ENCODE measurements around the gene ARHGAP42. TPM values are rescaled to one million over a fixed set of nuclear protein-coding genes. Genes with fewer than 3 reads are reported as not detected.

ARHGAP42 gene
- total RNA-seq, 1 donor from 2014 or later = 0.16 TPM

DNA sequence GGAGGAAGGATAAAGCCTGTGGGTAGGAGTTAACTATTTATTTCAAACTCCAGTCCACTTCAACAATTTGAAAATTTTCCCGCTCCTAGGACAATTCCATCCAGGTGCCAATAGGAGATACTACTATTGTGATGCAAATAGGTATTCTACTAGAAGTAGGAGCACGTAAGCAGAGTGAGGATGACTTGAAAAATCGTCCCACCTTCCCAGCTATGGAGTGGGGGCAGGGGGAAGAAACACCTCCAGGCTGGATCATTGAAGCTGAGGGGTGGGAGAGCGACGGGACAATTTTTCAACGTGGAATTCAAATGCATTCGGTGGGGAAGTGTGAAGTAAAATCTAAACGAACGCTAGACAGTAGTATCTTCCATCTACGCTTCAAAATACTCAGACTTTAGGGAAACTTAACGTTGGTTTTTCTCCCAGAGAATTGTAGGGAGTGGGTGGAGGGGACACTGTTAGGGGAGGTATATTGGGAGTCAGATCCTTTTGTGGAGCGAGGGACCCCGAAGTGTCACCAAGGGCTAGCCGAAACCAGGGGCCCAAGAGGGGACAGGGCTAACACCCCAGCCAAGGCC lies 523 bp upstream of the ARHGAP42 start:
- DNase-seq (ENCODE audit: low spot score) = no peak
- peaks cover 31% of the 10 kb centered on the region for H3K27me3 Mint-ChIP-seq (ENCODE audit: low read depth)
- no peaks in the 10 kb centered on the region for H3K9me3 Mint-ChIP-seq
- no peaks in the 10 kb centered on the region for H3K36me3 Mint-ChIP-seq (ENCODE audit: low read depth)
- peaks cover 4% of the 10 kb centered on the region for H3K4me1 Mint-ChIP-seq (ENCODE audit: low read depth)
- no peak overlapping the region for H3K27ac Mint-ChIP-seq
- H3K4me3 Mint-ChIP-seq (ENCODE audit: low read depth) = peak overlapping the region; percentile 77
- intact Hi-C loops (cut with micrococcal nuclease) = loop anchor here (5.0 kb wide), 1 partner anchor 241 kb away; no protein-coding TSS in a partner anchor

DNA sequence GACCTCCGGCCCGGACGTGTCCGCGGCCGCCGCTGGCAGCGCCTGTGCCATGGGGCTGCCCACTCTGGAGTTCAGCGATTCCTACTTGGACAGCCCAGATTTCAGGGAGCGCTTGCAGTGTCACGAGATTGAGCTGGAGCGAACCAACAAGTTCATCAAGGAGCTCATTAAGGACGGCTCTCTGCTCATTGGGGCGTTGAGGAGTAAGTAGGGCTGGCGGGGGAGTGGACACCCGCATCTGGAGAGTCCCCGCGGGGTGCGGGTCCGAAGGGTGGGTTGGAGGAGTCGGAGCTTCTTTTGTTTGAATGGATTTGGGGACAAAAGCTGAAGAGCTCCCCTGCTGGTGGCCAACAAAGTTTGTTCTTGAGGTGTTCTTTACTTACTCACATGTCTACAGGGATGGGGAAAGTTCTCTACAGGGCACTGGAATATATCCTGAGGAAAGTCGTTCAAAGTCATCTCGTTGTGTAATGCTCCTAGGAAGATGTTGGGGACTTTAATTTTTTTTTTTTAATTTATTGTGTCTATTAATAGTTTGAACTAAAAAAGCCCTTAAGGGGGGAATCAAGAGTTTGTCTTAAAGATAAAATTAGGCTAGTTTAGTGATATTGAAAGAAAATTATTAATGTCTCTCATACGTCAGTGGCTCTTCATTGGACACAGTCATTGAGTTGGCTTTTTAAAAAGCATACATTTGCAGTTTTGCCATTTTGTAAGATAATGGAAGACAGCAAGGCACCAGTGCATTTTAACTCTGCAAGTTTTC lies 725 bp downstream of the ARHGAP42 start:
- H3K4me1 Mint-ChIP-seq (ENCODE audit: low read depth) = peaks cover 4% of the 10 kb centered on the region
- H3K9me3 Mint-ChIP-seq = no peaks in the 10 kb centered on the region
- DNase-seq (ENCODE audit: low spot score) = peak; percentile 9
- H3K27me3 Mint-ChIP-seq (ENCODE audit: low read depth) = peaks cover 31% of the 10 kb centered on the region
- peak overlapping the region; percentile 78 for H3K4me3 Mint-ChIP-seq (ENCODE audit: low read depth)
- H3K36me3 Mint-ChIP-seq (ENCODE audit: low read depth) = no peaks in the 10 kb centered on the region
- intact Hi-C loops (cut with micrococcal nuclease) = loop anchor here (5.0 kb wide), 1 partner anchor 239 kb away; no protein-coding TSS in a partner anchor
- no peak overlapping the region for H3K27ac Mint-ChIP-seq

DNA sequence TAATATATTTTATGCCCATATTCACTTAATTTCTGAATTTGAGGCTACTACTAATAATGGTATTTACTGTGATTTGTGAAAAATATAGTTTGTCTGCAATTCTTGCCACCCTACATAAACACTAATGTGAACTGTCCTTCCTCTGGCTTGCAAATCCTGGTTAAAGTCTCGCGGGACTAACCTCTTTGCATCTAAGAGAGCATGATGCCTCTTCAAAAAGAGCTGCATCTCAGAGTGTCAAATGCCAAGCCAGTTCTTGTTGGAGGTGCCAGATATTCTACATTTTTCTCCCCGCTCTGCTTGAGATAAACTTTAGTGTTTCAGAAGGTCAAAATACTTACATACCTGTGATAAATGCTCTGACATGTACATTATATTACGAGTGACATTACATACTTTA lies 2.1 kb downstream of the ARHGAP42 start:
- intact Hi-C loops (cut with micrococcal nuclease) = loop anchor here (5.0 kb wide), 1 partner anchor 238 kb away; no protein-coding TSS in a partner anchor
- no peaks in the 10 kb centered on the region for H3K36me3 Mint-ChIP-seq (ENCODE audit: low read depth)
- no peaks in the 10 kb centered on the region for H3K9me3 Mint-ChIP-seq
- no peak overlapping the region for H3K4me3 Mint-ChIP-seq (ENCODE audit: low read depth)
- peaks cover 31% of the 10 kb centered on the region for H3K27me3 Mint-ChIP-seq (ENCODE audit: low read depth)
- peaks cover 4% of the 10 kb centered on the region for H3K4me1 Mint-ChIP-seq (ENCODE audit: low read depth)
- DNase-seq (ENCODE audit: low spot score) = no peak
- no peak overlapping the region for H3K27ac Mint-ChIP-seq

DNA sequence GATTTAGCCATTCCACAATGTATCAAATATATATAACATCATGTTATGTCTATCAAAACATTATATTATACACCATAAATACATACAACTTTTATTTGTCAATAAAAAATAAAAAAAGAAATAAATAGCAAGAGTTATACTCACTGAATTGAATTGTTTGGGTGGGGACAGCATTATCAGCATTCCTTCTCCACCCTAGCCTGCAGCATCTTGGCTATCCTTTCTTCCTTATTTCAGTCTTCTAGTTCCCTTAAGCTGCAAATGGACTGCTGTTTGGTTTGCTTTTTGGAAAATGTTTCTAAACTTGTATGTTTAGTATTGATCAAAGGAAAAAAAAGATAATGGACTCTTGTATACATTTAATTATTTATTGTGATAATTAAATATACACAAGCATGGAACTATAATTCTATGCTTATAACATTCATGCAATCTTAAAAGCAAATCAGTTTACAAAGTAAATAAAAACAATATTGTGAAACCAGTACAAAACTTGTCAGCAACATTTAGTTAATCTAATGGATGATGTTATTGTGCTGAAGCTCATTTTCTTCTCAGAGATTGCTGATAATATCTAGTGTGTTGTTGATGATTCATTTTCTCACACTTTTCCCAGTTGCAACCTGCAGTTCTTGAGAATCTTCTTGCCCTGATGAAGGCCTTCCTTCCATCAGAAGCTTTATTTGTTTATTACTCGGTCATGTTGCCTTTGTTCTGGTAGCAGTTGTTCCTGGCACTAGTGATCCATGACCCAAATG lies 5.0 kb downstream of the ARHGAP42 start:
- no peaks in the 10 kb centered on the region for H3K9me3 Mint-ChIP-seq
- H3K4me3 Mint-ChIP-seq (ENCODE audit: low read depth) = no peak overlapping the region
- intact Hi-C loops (cut with micrococcal nuclease) = no loop called here
- no peak overlapping the region for H3K27ac Mint-ChIP-seq
- no peak for DNase-seq (ENCODE audit: low spot score)
- H3K36me3 Mint-ChIP-seq (ENCODE audit: low read depth) = no peaks in the 10 kb centered on the region
- H3K27me3 Mint-ChIP-seq (ENCODE audit: low read depth) = peaks cover 17% of the 10 kb centered on the region
- peaks cover 4% of the 10 kb centered on the region for H3K4me1 Mint-ChIP-seq (ENCODE audit: low read depth)

DNA sequence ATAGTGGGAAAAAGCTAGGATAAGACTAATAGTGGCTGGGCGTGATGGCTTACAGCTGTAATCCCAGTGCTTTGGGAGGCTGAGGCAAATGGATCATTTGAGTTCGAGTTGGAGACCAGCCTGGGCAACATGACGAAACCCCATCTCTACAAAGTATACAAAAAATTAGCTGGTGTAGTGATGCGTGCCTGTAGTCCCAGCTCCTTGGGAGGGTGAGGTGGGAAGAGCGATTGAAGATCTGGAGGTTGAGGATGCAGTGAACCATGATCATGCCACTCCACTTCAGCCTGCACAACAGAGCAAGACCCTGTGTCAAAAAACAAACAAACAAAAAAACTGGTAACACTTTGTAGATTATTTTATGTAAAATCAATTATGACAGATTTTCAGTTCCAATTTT lies 8.8 kb downstream of the ARHGAP42 start:
- no peak for DNase-seq (ENCODE audit: low spot score)
- no peaks in the 10 kb centered on the region for H3K27me3 Mint-ChIP-seq (ENCODE audit: low read depth)
- intact Hi-C loops (cut with micrococcal nuclease) = no loop called here
- H3K36me3 Mint-ChIP-seq (ENCODE audit: low read depth) = no peaks in the 10 kb centered on the region
- H3K9me3 Mint-ChIP-seq = no peaks in the 10 kb centered on the region
- no peak overlapping the region for H3K27ac Mint-ChIP-seq
- H3K4me1 Mint-ChIP-seq (ENCODE audit: low read depth) = no peaks in the 10 kb centered on the region
- H3K4me3 Mint-ChIP-seq (ENCODE audit: low read depth) = no peak overlapping the region

DNA sequence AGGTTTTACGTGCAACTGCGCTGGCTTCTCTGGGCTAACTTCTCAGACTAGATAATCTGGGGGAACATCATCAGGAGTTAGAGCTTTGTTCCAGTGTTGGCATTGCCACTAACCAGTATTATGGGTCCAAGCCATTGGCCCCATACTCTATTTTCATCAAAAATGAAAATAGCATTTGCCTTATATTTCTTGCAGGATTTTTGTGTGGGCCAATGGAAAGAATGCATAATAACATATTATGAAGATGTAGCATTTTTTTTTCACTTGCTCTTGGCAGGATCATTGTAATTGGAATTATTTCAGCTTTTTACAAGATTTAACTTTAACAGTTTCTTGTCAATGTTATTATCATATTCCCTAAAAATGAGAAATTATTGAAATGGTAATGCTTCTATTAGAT lies 16.1 kb downstream of the ARHGAP42 start:
- H3K4me3 Mint-ChIP-seq (ENCODE audit: low read depth) = no peak overlapping the region
- H3K27ac Mint-ChIP-seq = no peak overlapping the region
- H3K4me1 Mint-ChIP-seq (ENCODE audit: low read depth) = no peaks in the 10 kb centered on the region
- H3K27me3 Mint-ChIP-seq (ENCODE audit: low read depth) = no peaks in the 10 kb centered on the region
- H3K36me3 Mint-ChIP-seq (ENCODE audit: low read depth) = no peaks in the 10 kb centered on the region
- intact Hi-C loops (cut with micrococcal nuclease) = no loop called here
- DNase-seq (ENCODE audit: low spot score) = no peak
- peaks cover 4% of the 10 kb centered on the region for H3K9me3 Mint-ChIP-seq

DNA sequence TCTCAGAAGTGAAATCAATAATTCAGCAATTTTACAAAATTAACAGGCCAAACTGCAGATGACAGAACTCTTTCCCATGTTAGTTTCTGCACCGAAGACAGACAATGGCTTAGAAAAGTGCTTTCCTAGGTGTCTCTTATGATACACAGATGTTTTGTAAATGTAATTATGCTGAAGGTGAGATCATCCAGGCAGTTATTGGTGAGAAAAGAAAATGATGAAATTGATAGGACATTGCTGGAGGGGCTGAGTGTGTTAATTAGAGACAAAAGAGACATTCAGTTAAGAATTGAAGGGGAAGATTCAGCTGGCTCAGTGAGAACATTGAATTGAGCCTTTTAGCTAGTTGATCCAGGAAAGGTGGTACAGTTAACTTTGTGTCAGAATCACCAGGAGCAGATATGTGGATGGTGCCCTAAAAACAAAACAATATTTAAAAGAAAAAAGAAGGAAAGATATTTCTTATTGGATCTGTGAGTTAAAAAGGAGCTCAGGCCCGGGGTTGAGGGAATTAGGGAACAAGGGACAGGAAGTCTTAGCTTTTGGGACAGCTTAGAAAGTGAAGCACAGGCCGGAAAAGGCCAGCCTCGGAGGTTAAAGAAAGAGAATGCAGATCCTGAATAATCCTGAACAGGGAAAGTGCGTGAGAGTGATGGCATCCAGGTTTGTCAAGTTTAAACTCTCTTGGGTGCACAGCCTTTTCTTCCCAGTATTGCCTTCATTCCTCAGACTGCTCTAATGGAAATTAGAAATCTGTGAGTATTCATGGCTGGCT lies 16.9 kb downstream of the ARHGAP42 start:
- Mint-ChIP-seq H3K36me3 (ENCODE audit: low read depth) (no peaks in the 10 kb centered on the region), H3K27me3 (ENCODE audit: low read depth) (no peaks in the 10 kb centered on the region), H3K27ac (no peak overlapping the region), H3K4me3 (ENCODE audit: low read depth) (no peak overlapping the region), H3K4me1 (ENCODE audit: low read depth) (no peaks in the 10 kb centered on the region), H3K9me3 (peaks cover 4% of the 10 kb centered on the region)
- intact Hi-C loops (cut with micrococcal nuclease) = no loop called here
- DNase-seq (ENCODE audit: low spot score) = no peak

DNA sequence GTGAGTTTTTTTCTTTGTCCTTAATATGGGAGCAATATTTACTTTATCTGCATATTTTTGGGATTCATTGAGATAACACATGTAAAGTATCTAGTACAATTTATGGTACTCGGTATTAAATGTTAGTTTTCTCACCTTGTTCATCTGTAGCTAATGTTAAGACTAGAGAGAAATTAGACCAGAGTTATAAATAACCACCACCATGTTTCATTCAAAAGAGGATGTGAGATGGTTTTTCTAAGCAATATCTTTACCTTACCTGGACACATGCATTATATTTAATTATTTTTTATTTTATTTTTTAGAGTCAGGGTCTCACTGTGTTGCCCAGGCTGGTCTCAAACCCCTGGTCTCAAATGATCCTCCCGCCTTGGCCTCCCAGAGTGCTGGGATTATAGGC lies 18.4 kb downstream of the ARHGAP42 start:
- H3K36me3 Mint-ChIP-seq (ENCODE audit: low read depth) = no peaks in the 10 kb centered on the region
- H3K27me3 Mint-ChIP-seq (ENCODE audit: low read depth) = no peaks in the 10 kb centered on the region
- H3K27ac Mint-ChIP-seq = no peak overlapping the region
- H3K4me3 Mint-ChIP-seq (ENCODE audit: low read depth) = no peak overlapping the region
- intact Hi-C loops (cut with micrococcal nuclease) = no loop called here
- H3K9me3 Mint-ChIP-seq = peaks cover 4% of the 10 kb centered on the region
- no peaks in the 10 kb centered on the region for H3K4me1 Mint-ChIP-seq (ENCODE audit: low read depth)
- DNase-seq (ENCODE audit: low spot score) = no peak

DNA sequence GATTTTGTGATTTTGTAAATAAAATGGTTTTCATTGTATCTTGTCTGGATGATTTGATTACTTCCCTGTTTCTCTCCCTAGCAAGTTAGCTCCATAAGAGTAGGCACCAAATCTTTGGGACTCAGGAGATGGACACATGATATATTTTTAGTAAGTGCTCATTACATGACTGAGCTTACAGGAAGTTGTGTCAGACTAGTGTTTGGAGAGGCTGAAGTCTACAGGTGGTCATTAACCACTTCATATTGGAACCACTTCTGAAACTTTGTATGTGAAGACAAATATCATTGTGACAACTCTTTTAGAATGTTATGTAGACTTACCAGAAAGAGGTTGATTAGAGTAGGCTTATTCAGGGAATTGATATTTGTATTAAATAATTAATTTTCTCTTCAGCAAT lies 19.1 kb downstream of the ARHGAP42 start:
- intact Hi-C loops (cut with micrococcal nuclease) = no loop called here
- Mint-ChIP-seq H3K9me3 (peaks cover 4% of the 10 kb centered on the region), H3K4me1 (ENCODE audit: low read depth) (no peaks in the 10 kb centered on the region), H3K27me3 (ENCODE audit: low read depth) (no peaks in the 10 kb centered on the region), H3K4me3 (ENCODE audit: low read depth) (no peak overlapping the region), H3K36me3 (ENCODE audit: low read depth) (no peaks in the 10 kb centered on the region), H3K27ac (no peak overlapping the region)
- DNase-seq (ENCODE audit: low spot score) = no peak

DNA sequence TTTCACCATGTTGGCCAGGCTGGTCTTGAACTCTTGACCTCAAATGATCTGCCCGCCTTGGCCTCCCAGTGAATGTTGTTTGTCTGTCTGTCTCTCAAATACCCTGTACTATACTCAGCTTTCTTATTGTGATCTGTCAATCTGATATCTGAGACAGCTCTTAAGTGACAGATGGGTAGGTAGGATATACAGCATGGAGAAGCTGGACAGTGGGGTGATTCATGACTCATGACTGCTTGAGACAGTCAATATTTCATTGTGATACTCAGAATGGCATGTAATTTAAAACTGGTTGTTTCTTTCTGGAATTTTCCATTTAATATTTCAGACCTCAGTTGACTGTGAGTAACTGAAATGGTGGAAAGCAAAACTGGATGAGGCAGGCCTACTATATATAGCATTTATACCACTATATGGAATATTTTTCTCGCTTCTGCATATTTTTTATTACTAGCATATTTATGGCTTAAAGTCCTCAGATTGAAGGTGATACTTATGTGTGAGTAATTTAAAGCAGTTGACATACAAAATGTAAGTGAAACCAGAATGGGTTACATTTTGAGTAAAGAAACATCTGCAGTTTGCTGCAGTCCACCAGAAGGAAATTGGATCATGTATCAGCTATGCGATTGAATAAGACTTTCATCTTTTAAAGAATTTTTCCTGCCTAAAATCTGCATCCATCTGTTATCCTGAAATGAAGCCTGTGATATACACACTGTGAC lies 22.3 kb downstream of the ARHGAP42 start:
- no peaks in the 10 kb centered on the region for H3K9me3 Mint-ChIP-seq
- H3K36me3 Mint-ChIP-seq (ENCODE audit: low read depth) = no peaks in the 10 kb centered on the region
- intact Hi-C loops (cut with micrococcal nuclease) = no loop called here
- no peak overlapping the region for H3K27ac Mint-ChIP-seq
- H3K27me3 Mint-ChIP-seq (ENCODE audit: low read depth) = no peaks in the 10 kb centered on the region
- no peak overlapping the region for H3K4me3 Mint-ChIP-seq (ENCODE audit: low read depth)
- no peak for DNase-seq (ENCODE audit: low spot score)
- H3K4me1 Mint-ChIP-seq (ENCODE audit: low read depth) = no peaks in the 10 kb centered on the region

DNA sequence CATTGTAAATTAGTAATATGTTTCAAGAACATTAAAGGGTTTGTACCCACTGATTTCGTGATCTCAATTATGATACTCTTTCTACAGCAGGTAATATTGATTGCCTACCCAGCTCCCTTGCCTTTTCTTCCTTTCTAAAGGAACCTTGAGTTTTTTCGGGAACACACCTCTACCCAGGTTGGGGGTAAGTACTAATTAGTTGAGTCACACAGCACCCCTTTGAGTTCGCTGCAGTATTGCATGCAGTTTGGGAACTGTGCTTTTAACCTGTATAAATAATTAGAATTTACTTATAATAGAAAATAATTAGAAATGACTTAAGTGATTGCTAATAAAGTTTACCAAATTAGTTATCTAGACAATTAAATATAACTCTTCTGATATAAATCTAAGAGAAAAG lies 24.9 kb downstream of the ARHGAP42 start:
- Mint-ChIP-seq H3K9me3 (no peaks in the 10 kb centered on the region), H3K27ac (no peak overlapping the region), H3K4me1 (ENCODE audit: low read depth) (no peaks in the 10 kb centered on the region), H3K4me3 (ENCODE audit: low read depth) (no peak overlapping the region), H3K27me3 (ENCODE audit: low read depth) (no peaks in the 10 kb centered on the region), H3K36me3 (ENCODE audit: low read depth) (no peaks in the 10 kb centered on the region)
- DNase-seq (ENCODE audit: low spot score) = no peak
- intact Hi-C loops (cut with micrococcal nuclease) = no loop called here

DNA sequence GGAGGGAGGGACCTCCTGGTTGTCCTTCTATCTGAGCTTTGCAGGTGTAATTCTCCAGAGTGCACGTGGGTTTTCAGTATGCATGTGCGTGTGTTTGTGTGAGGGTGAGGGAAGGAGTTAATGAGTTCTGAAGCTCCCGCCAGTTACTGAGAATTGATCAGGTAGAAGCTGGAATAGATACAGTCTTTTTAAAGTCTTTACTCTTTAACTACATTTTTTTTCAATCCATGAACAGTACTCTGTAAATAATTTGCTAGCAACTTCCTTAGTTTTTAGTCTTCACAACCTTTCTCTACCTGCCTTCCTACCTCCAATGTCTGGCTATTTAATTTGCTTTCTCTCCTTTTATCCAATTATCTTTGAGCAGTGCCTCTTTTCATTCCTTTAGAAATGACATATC lies 25.5 kb downstream of the ARHGAP42 start:
- no peak overlapping the region for H3K27ac Mint-ChIP-seq
- DNase-seq (ENCODE audit: low spot score) = no peak
- H3K4me1 Mint-ChIP-seq (ENCODE audit: low read depth) = no peaks in the 10 kb centered on the region
- H3K4me3 Mint-ChIP-seq (ENCODE audit: low read depth) = no peak overlapping the region
- no peaks in the 10 kb centered on the region for H3K36me3 Mint-ChIP-seq (ENCODE audit: low read depth)
- H3K9me3 Mint-ChIP-seq = no peaks in the 10 kb centered on the region
- no peaks in the 10 kb centered on the region for H3K27me3 Mint-ChIP-seq (ENCODE audit: low read depth)
- intact Hi-C loops (cut with micrococcal nuclease) = no loop called here

All from activated T-helper 2 cell treated with anti-CD3 and anti-CD28 coated beads, Interferon-gamma antibody, Interleukin-2, Interleukin-4, amounts not matched to agents 10 μg/mL and 5 μg/mL and 100 μg/mL, durations not matched to agents 14 hours and 24 hours and 36 hours (primary cell).